Thoracic aorta (tissue), 2 donors: ENCODE data around the gene STAT4. TPM values are rescaled to one million over a fixed set of nuclear protein-coding genes. Genes with fewer than 3 reads are reported as not detected.

Experiments
- ATAC-seq: fragments of 150-250 bp; one replicate; pipeline ENCODE4 v1.8.0; 2017; ENCODE audit warnings: low read depth; ENCODE audit not compliant: insufficient number of reproducible peaks, low FRiP score
- DNase-seq: peaks from one replicate; pipeline ENCODE4 v3.0.0-alpha.2; 2020; ENCODE audit warnings: low spot score
- H3K27ac ChIP-seq, 2 donors: fragments of 200-600 bp; sonication (generic); 1 replicate in 1 of 2; 2 replicates in 1 of 2; pipeline ENCODE4 v1.5.1; 2016; ENCODE audit warnings: mild to moderate bottlenecking in 2 of 2, moderate library complexity in 2 of 2
- H3K27me3 ChIP-seq: fragments of 200-600 bp; sonication (generic); replicated peaks from 2 replicates; pipeline ENCODE4 v1.6.0; 2016; ENCODE audit warnings: mild to moderate bottlenecking; ENCODE audit not compliant: insufficient read depth
- H3K36me3 ChIP-seq: fragments of 200-600 bp; sonication (generic); one replicate; pipeline ENCODE4 v1.5.1; 2016
- H3K4me1 ChIP-seq, 2 donors: fragments of 200-600 bp; sonication (generic); 1 replicate in 1 of 2; 2 replicates in 1 of 2; pipeline versions ENCODE4 v1.5.1 to v1.6.0; 2016; ENCODE audit warnings: low read depth in 2 of 2, mild to moderate bottlenecking in 1 of 2; ENCODE audit not compliant: control insufficient read depth in 1 of 2
- H3K4me3 ChIP-seq: fragments of 200-600 bp; sonication (generic); 2 replicates; pipeline ENCODE4 v1.5.1; 2016; ENCODE audit warnings: mild to moderate bottlenecking
- H3K9me3 ChIP-seq: fragments of 200-600 bp; sonication (generic); 2 replicates; pipeline ENCODE4 v1.5.1; 2016
- total RNA-seq, 2 donors: library from RNA; depleted of rRNA; stranded (reverse); fragments of >200 nt; gene quantifications; one replicate each; pipeline versions ENCODE4 v1.1.0 to v1.2.3, GENCODE V29; 2016
- TF ChIP-seq, protein P1 (sequence below): fragments of 200-600 bp; sonication (generic); IDR thresholded peaks from one replicate; pipeline ENCODE4 v1.5.1; 2019; ENCODE audit warnings: antibody characterized with exemption

The STAT4 gene
- total RNA-seq, 2 donors from 2014 or later = 2.7 to 6.6 TPM

DNA sequence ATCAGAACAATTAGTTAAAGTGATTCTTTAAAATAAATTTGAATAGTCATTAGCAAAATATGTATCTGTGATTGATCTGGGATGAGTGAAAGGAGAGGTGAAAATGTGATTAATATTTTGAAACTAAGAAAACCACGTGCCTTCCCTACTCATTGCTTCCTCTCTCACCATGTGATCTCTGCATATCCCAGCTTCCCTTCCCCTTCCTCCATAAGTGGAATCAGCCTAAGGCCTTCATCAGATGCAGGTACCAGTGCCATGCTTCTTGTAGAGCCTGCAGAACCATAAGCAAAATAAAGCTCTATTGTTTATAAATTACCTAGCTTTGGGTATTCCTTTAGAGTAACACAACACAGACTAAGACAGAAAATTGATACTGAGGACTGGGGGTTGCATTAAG lies 125.7 kb downstream of the STAT4 start:
- Histone ChIP-seq H3K9me3 (no peaks in the 10 kb centered on the region), H3K36me3 (no peaks in the 10 kb centered on the region), H3K4me1 (peaks cover 5 to 8% of the 10 kb centered on the region in 2 donors), H3K27me3 (no peaks in the 10 kb centered on the region), H3K27ac (no peak overlapping the region), H3K4me3 (no peak overlapping the region)
- TF ChIP-seq, protein P1, sequence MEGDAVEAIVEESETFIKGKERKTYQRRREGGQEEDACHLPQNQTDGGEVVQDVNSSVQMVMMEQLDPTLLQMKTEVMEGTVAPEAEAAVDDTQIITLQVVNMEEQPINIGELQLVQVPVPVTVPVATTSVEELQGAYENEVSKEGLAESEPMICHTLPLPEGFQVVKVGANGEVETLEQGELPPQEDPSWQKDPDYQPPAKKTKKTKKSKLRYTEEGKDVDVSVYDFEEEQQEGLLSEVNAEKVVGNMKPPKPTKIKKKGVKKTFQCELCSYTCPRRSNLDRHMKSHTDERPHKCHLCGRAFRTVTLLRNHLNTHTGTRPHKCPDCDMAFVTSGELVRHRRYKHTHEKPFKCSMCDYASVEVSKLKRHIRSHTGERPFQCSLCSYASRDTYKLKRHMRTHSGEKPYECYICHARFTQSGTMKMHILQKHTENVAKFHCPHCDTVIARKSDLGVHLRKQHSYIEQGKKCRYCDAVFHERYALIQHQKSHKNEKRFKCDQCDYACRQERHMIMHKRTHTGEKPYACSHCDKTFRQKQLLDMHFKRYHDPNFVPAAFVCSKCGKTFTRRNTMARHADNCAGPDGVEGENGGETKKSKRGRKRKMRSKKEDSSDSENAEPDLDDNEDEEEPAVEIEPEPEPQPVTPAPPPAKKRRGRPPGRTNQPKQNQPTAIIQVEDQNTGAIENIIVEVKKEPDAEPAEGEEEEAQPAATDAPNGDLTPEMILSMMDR = no peak
- ATAC-seq (no peak), DNase-seq (no peak)

DNA sequence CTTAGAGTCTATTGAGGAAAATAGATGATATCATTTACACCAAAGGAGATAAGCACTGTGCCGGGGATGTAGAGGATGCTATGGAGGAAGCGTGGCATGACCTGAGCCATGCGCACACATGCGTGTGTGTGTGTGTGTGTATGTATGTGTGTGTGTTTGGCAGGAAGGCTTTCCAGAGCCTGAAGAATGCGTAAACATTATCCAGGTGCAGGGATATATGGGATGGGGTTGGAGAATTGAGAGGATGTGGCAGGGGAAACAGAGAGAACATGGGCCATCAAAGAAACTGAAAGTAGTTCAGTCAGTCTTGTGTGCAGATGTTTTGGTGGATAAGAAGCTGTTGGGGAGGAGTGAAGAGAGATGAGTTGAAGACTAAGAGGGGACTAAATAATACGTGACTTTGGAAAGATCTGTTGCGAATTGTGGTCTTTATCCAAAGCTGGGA lies 127.5 kb downstream of the STAT4 start:
- Histone ChIP-seq H3K27me3 (no peaks in the 10 kb centered on the region), H3K4me1 (peaks cover 5 to 8% of the 10 kb centered on the region in 2 donors), H3K27ac (no peak overlapping the region), H3K36me3 (no peaks in the 10 kb centered on the region), H3K4me3 (no peak overlapping the region), H3K9me3 (no peaks in the 10 kb centered on the region)
- TF ChIP-seq, protein P1 = no peak
- ATAC-seq (no peak), DNase-seq (no peak)

DNA sequence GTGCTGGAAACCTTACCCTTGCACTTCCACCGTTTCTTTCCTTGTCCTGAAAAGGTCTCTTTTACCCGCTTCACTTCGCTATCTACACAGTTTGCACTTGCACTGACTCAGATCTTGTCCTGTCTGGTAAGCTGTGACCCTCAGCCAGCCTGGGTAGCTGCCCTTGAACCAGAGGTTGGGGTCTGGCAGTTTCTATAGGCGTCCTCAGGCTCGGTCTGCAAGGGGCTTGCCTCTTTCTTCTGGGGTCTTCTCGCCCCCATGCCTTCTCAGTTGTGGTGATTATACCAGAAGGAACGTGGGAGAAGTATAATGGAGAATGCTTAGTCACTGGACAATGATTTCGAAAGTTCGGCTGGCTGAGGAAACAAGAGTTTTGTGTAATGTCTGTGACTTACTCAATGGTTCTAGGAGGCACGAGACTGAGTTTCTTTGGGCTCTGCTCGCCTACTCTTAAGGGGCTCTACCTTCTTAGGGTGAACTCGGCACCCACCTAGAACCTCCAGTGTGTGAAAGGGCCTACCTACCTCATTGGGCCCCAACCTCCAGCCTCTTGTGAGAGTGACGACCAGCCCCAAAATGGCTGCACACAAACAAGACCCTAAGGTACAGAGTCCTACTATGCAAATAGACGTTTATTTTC lies 129.9 kb downstream of the STAT4 start:
- peak; percentile 71 for ATAC-seq
- no peak for DNase-seq
- H3K27ac ChIP-seq = peak overlapping the region; percentile 92 to 94

DNA sequence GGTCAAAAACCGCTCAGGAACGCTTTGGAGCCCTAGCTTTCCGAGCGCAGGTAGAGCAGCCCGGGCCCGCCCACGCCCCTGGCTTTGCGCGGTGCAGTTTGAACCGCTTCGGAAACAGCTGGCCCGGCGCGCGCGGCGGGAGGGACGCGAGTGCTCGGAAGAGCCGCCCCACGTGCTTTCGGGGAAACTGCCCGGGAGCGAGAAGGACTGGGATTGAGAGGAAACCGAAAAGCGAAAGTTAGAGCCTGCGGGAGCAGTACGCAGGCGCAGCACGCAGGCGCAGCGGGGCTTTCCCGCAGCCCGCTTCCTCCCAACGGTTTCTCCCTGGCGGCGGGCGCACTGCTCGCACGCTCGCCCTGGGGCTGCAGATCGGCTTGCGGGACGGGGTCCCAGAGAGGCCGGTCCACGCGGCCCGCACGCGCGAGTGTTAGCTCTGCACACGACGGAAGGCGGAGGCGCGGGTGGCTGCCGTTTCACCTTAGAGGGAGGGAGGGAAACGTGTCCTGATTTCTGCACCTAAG lies 130.5 kb downstream of the STAT4 start:
- Histone ChIP-seq H3K9me3 (no peaks in the 10 kb centered on the region), H3K4me1 (peaks cover 5 to 8% of the 10 kb centered on the region in 2 donors), H3K4me3 (peak overlapping the region; percentile 83), H3K36me3 (no peaks in the 10 kb centered on the region), H3K27me3 (no peaks in the 10 kb centered on the region), H3K27ac (peak overlapping the region; percentile 92 to 94)
- peak; percentile 98 for ATAC-seq
- DNase-seq = peak; percentile 63
- TF ChIP-seq, protein P1 = peak; percentile 40

More for the DNA sequence above, 129.9 kb downstream of the STAT4 start:
- peaks cover 5 to 8% of the 10 kb centered on the region in 2 donors for H3K4me1 ChIP-seq
- peak overlapping the region; percentile 83 for H3K4me3 ChIP-seq
- no peaks in the 10 kb centered on the region for H3K9me3 ChIP-seq
- TF ChIP-seq, protein P1 = no peak
- no peaks in the 10 kb centered on the region for H3K36me3 ChIP-seq
- no peaks in the 10 kb centered on the region for H3K27me3 ChIP-seq

DNA sequence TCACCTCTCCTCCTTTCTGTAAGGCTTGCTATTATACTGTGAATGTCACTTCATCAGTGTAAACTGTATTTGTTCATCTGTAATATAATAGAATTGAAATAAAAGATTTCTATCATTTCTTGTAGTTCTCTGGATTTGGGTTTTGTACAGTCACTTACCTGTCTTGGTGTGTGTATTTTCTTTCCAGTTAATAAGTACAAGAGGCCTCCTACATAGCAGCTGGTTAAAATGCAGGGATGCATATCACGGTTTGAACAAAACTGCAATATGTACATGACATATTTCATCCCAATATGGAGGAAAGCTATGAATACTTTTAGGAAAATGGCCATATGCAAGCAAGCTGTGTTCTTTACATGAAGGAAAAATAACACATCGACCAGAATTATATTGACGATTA lies 131.4 kb downstream of the STAT4 start:
- ATAC-seq (no peak), DNase-seq (no peak)
- TF ChIP-seq, protein P1 = no peak
- Histone ChIP-seq H3K27me3 (no peaks in the 10 kb centered on the region), H3K27ac (no peak overlapping the region), H3K4me1 (peaks cover 8 to 10% of the 10 kb centered on the region in 2 donors), H3K36me3 (no peaks in the 10 kb centered on the region), H3K4me3 (no peak overlapping the region), H3K9me3 (no peaks in the 10 kb centered on the region)
